ENCODE results near the gene CHCHD1.

- TF ChIP-seq SRF (IDR thresholded peaks at IDR 0.05; ENCODE audit: low read depth) (no peak), EZH2phosphoT487 (IDR thresholded peaks at IDR 0.05; ENCODE audit: borderline replicate concordance) (no peak), ZBTB33 (IDR thresholded peaks at IDR 0.05; ENCODE audit: extremely low read depth, insufficient replicate concordance, low read length) (no peak), CTCF (IDR thresholded peaks at IDR 0.05 in 2 of 3, conservative IDR thresholded peaks at IDR 0.05 in 1 of 3; ENCODE audit: borderline replicate concordance in 1 of 3, insufficient read depth in 1 of 3, low read depth in 2 of 3, low read length in 2 of 3) (no peak), REST (IDR thresholded peaks at IDR 0.05; ENCODE audit: low read depth) (no peak)
Observed at GRCh38 chr10:73793456-73793855, 11.6 kb downstream of the CHCHD1 start.
